GM23338 (cell line): ENCODE results near the gene PCYT1A. TPM values are rescaled to one million over a fixed set of nuclear protein-coding genes. Genes with fewer than 3 reads are reported as not detected.

Source experiments
- ATAC-seq: fragments of 200-7000 bp; cut with Tn5 transposase; 3 replicates; pipeline ENCODE4 v1.9.1; 2020
- DNase-seq: peaks from one replicate; pipeline ENCODE4 v3.0.0-alpha.2; 2015; ENCODE audit warnings: low spot score
- H2AFZ ChIP-seq: fragments of 200-600 bp; sonication (generic); 2 replicates; pipeline ENCODE4 v1.8.0; 2016; ENCODE audit warnings: antibody characterized with exemption, mild to moderate bottlenecking, moderate library complexity
- H3F3A ChIP-seq: fragments of 200-600 bp; sonication (generic); replicated peaks from 2 replicates; pipeline ENCODE4 v1.8.0; 2017; ENCODE audit warnings: antibody characterized with exemption, mixed run types, low read depth
- H3K27ac ChIP-seq: fragments of 200-600 bp; sonication (generic); 2 replicates; pipeline ENCODE4 v1.6.1; 2016; ENCODE audit warnings: low read depth
- H3K27me3 ChIP-seq: fragments of 200-600 bp; sonication (generic); 2 replicates; pipeline ENCODE4 v1.8.0; 2016; ENCODE audit warnings: mild to moderate bottlenecking, mixed run types, moderate library complexity; ENCODE audit not compliant: insufficient read depth
- H3K36me3 ChIP-seq: fragments of 200-600 bp; sonication (generic); 2 replicates; pipeline ENCODE4 v1.8.0; 2016; ENCODE audit warnings: mild to moderate bottlenecking; ENCODE audit not compliant: insufficient read depth
- H3K4me1 ChIP-seq: fragments of 200-600 bp; sonication (generic); 2 replicates; pipeline ENCODE4 v1.8.0; 2016; ENCODE audit warnings: mild to moderate bottlenecking, moderate library complexity; ENCODE audit not compliant: insufficient read depth
- H3K4me2 ChIP-seq: fragments of 200-600 bp; sonication (generic); 2 replicates; pipeline ENCODE4 v1.7.1; 2017; ENCODE audit warnings: mixed run types
- H3K4me3 ChIP-seq: fragments of 200-600 bp; sonication (generic); 2 replicates; pipeline ENCODE4 v1.6.1; 2016; ENCODE audit warnings: mixed run types
- H3K79me2 ChIP-seq: fragments of 200-600 bp; sonication (generic); replicated peaks from 2 replicates; pipeline ENCODE4 v1.8.0; 2017; ENCODE audit warnings: mild to moderate bottlenecking; ENCODE audit not compliant: insufficient read depth
- H3K9me2 ChIP-seq: fragments of 200-600 bp; sonication (generic); 2 replicates; pipeline ENCODE4 v1.8.0; 2017; ENCODE audit not compliant: insufficient read depth
- H4K20me1 ChIP-seq: fragments of 200-600 bp; sonication (generic); replicated peaks from 2 replicates; pipeline ENCODE4 v1.8.0; 2017; ENCODE audit warnings: mild to moderate bottlenecking; ENCODE audit not compliant: insufficient read depth
- H3K27ac Mint-ChIP-seq: 2 replicates; pipeline ENCODE4 v1.8.0; 2020; ENCODE audit warnings: inconsistent platforms, mild to moderate bottlenecking, moderate library complexity, mixed read lengths
- H3K27me3 Mint-ChIP-seq: 3 replicates; pipeline ENCODE4 v1.8.0; 2022; ENCODE audit warnings: low read depth, mild to moderate bottlenecking, moderate library complexity, mixed read lengths, inconsistent platforms; ENCODE audit not compliant: insufficient read depth, poor library complexity
- H3K36me3 Mint-ChIP-seq: 3 replicates; pipeline ENCODE4 v1.8.0; 2021; ENCODE audit warnings: low read depth, mild to moderate bottlenecking, inconsistent platforms, moderate library complexity, mixed read lengths
- H3K4me1 Mint-ChIP-seq: 3 replicates; pipeline ENCODE4 v1.8.0; 2020; ENCODE audit warnings: mild to moderate bottlenecking, inconsistent platforms, mixed read lengths
- H3K4me3 Mint-ChIP-seq: 3 replicates; pipeline ENCODE4 v1.8.0; 2021; ENCODE audit warnings: moderate library complexity, mild to moderate bottlenecking, inconsistent platforms, mixed read lengths
- H3K9me3 Mint-ChIP-seq: 3 replicates; pipeline ENCODE4 v1.8.0; 2020; ENCODE audit warnings: moderate library complexity, mild to moderate bottlenecking, inconsistent platforms, mixed read lengths
- ETS1 ChIP-seq: IDR thresholded peaks from 2 replicates; pipeline ENCODE4 v1.6.1; 2016; ENCODE audit warnings: antibody characterized with exemption
- JUNB ChIP-seq: IDR thresholded peaks from one replicate; pipeline ENCODE4 v1.6.1; 2016; ENCODE audit warnings: antibody characterized with exemption; ENCODE audit not compliant: unreplicated experiment
- ZNF331 ChIP-seq: fragments of 250-450 bp; sonication (Bioruptor Pico); IDR thresholded peaks from 2 replicates; pipeline ENCODE4 v1.5.0; 2020; ENCODE audit warnings: low read depth, mild to moderate bottlenecking, moderate library complexity
- ZNF462 ChIP-seq: fragments of 250-450 bp; sonication (Bioruptor Pico); IDR thresholded peaks from 2 replicates; pipeline ENCODE4 v1.5.0; 2020; ENCODE audit warnings: mild to moderate bottlenecking, moderate library complexity
- polyA plus RNA-seq: library from polyadenylated mRNA; unstranded; fragments of >200 nt; fragmentation: Nextera tagmentation; extraction: Ambion mirVana; gene quantifications from 2 replicates; pipeline ENCODE4 v1.2.1, GENCODE V29; 2016
- total RNA-seq: library from RNA; depleted of rRNA; stranded (reverse); fragments of >200 nt; shearing (Covaris generic); gene quantifications from 2 replicates; pipeline ENCODE4 v1.2.3, GENCODE V29; 2014

The PCYT1A gene
- total and polyA plus RNA-seq, 2 experiments from 2014 or later: 11.6 to 35.8 TPM

- no peak for TF ChIP-seq ZNF462 (CRISPR knock-in tag)
Observed at GRCh38 chr3:196332168-196332567, 44.6 kb upstream of the PCYT1A start (continued).

- peak overlapping the region; percentile 96 for H2AFZ ChIP-seq
- peak; percentile 70 for ATAC-seq
Observed at GRCh38 chr3:196327405-196327804, 39.9 kb upstream of the PCYT1A start.

More at GRCh38 chr3:196327405-196327804, 39.9 kb upstream of the PCYT1A start:
- H3K27ac Mint-ChIP-seq: no peak overlapping the region
- peaks cover 4% of the 10 kb centered on the region for H3K27me3 Mint-ChIP-seq
- Histone ChIP-seq H3K4me1 (peaks cover 5% of the 10 kb centered on the region; the same call in 1 of the 2 replicates), H3F3A (0 out of 2 replicates have a peak, but pooled peaks cover 5% of the 10 kb centered on the region), H3K27ac (no peak overlapping the region), H3K9me2 (no peaks in the 10 kb centered on the region), H4K20me1 (no peaks in the 10 kb centered on the region), H3K79me2 (no peaks in the 10 kb centered on the region), H3K4me2 (no peak overlapping the region), H3K27me3 (no peaks in the 10 kb centered on the region), H3K36me3 (no peaks in the 10 kb centered on the region), H3K4me3 (no peak overlapping the region)
- peak; percentile 58 for DNase-seq
- H3K4me1 Mint-ChIP-seq: peaks cover 12% of the 10 kb centered on the region; the same call in 2 of the 3 replicates
- no peak for TF ChIP-seq JUNB
- TF ChIP-seq ETS1: no peak
- TF ChIP-seq ZNF331 (CRISPR knock-in tag): no peak
- no peaks in the 10 kb centered on the region for H3K9me3 Mint-ChIP-seq
- H3K4me3 Mint-ChIP-seq: no peak overlapping the region
- no peaks in the 10 kb centered on the region for H3K36me3 Mint-ChIP-seq
